Measurements from ENCODE around the gene OSBP. TPM values are rescaled to one million over a fixed set of nuclear protein-coding genes. Genes with fewer than 3 reads are reported as not detected.

OSBP gene
- total and polyA plus RNA-seq, 9 of the 15 experiments (the other 6 are each of a cell fraction or from before 2014, with no cell fraction given) = 11.7 to 49.0 (median 28.7) TPM

DNA sequence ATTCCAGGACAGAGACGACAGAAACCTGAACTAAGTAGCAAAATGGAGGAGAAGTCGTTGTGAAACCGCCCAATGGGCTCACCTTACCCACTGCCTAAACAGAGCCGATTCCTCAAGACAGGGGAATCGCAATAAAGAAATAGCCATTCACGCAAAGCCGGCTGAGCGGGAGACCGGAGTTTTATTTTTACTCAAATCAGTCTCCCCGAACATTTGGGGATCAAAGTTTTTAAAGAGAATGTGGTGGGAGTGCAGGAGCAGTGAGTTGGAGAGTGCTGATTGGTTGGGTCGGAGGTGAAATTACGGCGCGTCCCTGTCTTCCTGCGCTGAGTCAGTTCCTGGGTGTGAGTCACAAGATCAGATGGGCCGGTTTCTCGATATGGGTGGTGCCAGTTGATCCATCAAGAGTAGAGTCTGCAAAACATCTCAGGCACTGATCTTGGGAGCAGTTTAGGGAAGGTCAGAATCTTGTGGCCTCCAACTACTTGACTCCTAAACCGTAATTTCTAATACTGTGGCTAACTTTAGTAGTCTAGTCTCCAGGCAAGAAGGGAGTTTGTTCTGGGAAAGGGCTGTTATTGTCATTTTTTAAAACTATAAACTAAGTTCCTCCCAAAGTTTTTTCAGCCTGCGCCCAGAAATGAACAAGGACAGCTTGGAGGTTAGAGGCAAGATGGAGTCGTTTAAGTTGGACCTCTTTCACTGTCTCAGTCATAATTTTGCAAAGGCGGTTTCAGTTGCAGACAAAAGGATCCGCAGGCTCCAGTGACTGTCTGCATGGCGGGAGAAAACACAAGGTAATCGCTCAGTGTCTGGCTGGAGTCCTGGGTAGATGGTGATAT, 70.2 kb downstream of the OSBP start (continued):
- TF ChIP-seq TBP (optimal IDR thresholded peaks at IDR 0.05; ENCODE audit: low read depth, low read length) (peak; percentile 87), ZNF124 (CRISPR knock-in tag; IDR thresholded peaks at IDR 0.05) (no peak), ETV5 (CRISPR knock-in tag; IDR thresholded peaks at IDR 0.05; ENCODE audit: low read depth) (peak; percentile 94), FOSL1 (tag; conservative IDR thresholded peaks at IDR 0.05) (peak; percentile 99), HDAC1 (IDR thresholded peaks at IDR 0.05) (peak in 1 of 2 experiments; percentile 9; a peak in 1 of 4 replicates), HDAC2 (IDR thresholded peaks at IDR 0.05) (no peak), PRDM10 (IDR thresholded peaks at IDR 0.05; ENCODE audit: partially characterized antibody) (no peak), ZNF764 (CRISPR knock-in tag; IDR thresholded peaks at IDR 0.05; ENCODE audit: low read depth) (no peak), ZNF77 (CRISPR knock-in tag; IDR thresholded peaks at IDR 0.05) (peak; percentile 74; the same call in 1 of the 2 replicates), HOXB6 (CRISPR knock-in tag; IDR thresholded peaks at IDR 0.05; ENCODE audit: borderline replicate concordance) (no peak; the same call in 1 of the 2 replicates), SUPT5H (IDR thresholded peaks at IDR 0.05) (peak; percentile 92), MITF (IDR thresholded peaks at IDR 0.05) (peak; percentile 87; the same call in 1 of the 2 replicates), LCOR (CRISPR knock-in tag; IDR thresholded peaks at IDR 0.05) (0 out of 2 replicates have a peak, but pooled peaks have one; percentile 16), MTA3 (IDR thresholded peaks at IDR 0.05; ENCODE audit: borderline replicate concordance) (peak; percentile 90), BCL6 (CRISPR knock-in tag; IDR thresholded peaks at IDR 0.05) (0 out of 2 replicates have a peak, but pooled peaks have one; percentile 4), ZNF717 (CRISPR knock-in tag; IDR thresholded peaks at IDR 0.05) (peak; percentile 82), ZBTB43 (CRISPR knock-in tag; IDR thresholded peaks at IDR 0.05) (no peak), TRIM24 (IDR thresholded peaks at IDR 0.05) (peak in 1 of 2 experiments; percentile 27; a peak in 1 of 4 replicates), FIP1L1 (IDR thresholded peaks at IDR 0.05; ENCODE audit: low read depth, low read length, poor library complexity, severe bottlenecking) (no peak), ZNF785 (CRISPR knock-in tag; IDR thresholded peaks at IDR 0.05) (no peak)

Data from K562 (cell line).